Epithelial cell of proximal tubule (primary cell): ENCODE measurements around the gene GOSR2. TPM values are rescaled to one million over a fixed set of nuclear protein-coding genes. Genes with fewer than 3 reads are reported as not detected.

Source experiments
- DNase-seq: peaks from one replicate; pipeline ENCODE4 v3.0.0-alpha.2; 2011; ENCODE audit warnings: low read depth
- H3K4me3 ChIP-seq: 2 replicates; pipeline ENCODE4 v1.5.1; 2011; ENCODE audit warnings: low read depth, mild to moderate bottlenecking, low read length
- CTCF ChIP-seq: conservative IDR thresholded peaks from 2 replicates; pipeline ENCODE4 v1.5.1; 2012; ENCODE audit warnings: low read depth, mild to moderate bottlenecking, low read length
- total RNA-seq: library from RNA; depleted of rRNA; stranded (reverse); fragments of >200 nt; gene quantifications from 2 replicates; pipeline ENCODE4 v1.2.3, GENCODE V29; 2015

Gene GOSR2
- total RNA-seq, 1 donor from 2014 or later: 15.6 TPM

DNA sequence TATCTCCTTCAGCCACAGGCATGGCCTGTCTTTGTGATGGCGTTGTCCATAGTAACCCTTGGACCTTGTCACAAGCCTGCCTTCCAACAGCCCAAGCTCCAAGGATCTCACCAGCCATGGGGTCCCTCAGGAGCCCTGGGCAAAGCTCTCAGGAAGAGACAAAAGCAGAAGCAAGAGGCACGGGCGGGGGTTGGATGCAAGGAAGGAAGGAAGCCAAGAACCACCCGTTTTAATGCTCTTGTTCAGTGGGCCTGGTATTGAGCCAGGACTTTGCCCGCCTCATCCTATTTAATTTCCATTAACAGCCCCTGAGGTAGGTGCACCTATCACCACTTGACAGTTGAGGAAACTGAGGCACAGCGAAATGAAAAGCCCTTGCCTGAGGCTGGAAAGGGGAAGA lies 32.3 kb upstream of the GOSR2 start:
- no peak for DNase-seq
- no peak for TF ChIP-seq CTCF
- H3K4me3 ChIP-seq: no peak overlapping the region

GRCh38 chr17:46892192-46892703 lies 30.7 kb upstream of the GOSR2 start:
- H3K4me3 ChIP-seq: no peak overlapping the region
- TF ChIP-seq CTCF: no peak
- no peak for DNase-seq

GRCh38 chr17:46894024-46894423 lies 28.9 kb upstream of the GOSR2 start:
- no peak for DNase-seq
- TF ChIP-seq CTCF: no peak
- H3K4me3 ChIP-seq: no peak overlapping the region

DNA sequence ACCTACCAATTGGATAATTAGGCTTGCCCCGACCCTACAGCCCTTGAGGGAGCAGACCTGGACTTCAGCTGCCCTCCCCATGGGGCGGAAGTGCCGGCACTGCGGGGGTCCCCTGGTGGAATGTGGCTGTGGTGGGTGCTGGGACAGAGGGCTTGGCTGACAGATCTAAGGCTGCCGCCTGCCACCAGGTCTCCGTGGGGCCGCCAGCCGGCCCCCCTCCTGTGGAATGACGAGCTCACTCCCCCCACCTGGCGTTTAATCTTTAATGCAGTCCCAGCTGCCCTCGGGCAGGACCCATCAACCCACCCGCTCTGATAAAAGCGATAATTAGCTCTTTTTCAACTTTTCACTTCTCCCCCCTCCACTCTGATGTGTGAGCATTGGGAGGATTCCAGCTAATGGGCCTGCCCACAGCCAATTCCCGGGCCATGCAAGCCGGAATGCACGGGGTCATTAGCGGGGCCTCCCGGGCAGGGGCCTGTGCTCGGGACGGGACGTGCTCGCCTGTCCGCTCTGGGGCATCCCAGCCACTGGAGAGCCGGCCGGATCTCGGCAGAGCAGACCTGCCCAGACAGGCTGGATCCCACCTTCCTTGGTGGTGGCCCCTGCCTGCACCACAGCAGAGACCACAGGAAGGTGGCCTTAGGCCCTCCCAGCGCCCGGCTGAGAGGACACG lies 28.3 kb upstream of the GOSR2 start:
- H3K4me3 ChIP-seq: no peak overlapping the region
- DNase-seq: no peak
- no peak for TF ChIP-seq CTCF

GRCh38 chr17:46895171-46895570 lies 27.8 kb upstream of the GOSR2 start:
- no peak for DNase-seq
- TF ChIP-seq CTCF: no peak
- H3K4me3 ChIP-seq: no peak overlapping the region

GRCh38 chr17:46896991-46897390 lies 26.0 kb upstream of the GOSR2 start:
- TF ChIP-seq CTCF: no peak
- H3K4me3 ChIP-seq: no peak overlapping the region
- DNase-seq: no peak

GRCh38 chr17:46898364-46898763 lies 24.6 kb upstream of the GOSR2 start:
- no peak overlapping the region for H3K4me3 ChIP-seq
- TF ChIP-seq CTCF: no peak
- DNase-seq: no peak
